Tibial artery (tissue), 4 donors: ENCODE measurements around the gene TMEM59.

Experiments
- DNase-seq, 2 donors: peaks; one replicate each; pipeline ENCODE4 v3.0.0-alpha.2; 2019
- H3K27ac ChIP-seq, 2 donors: fragments of 200-600 bp; sonication (generic) in 1 of 2; 1 replicate in 1 of 2; 2 replicates in 1 of 2; pipeline ENCODE4 v1.5.1; 2018 to 2019; ENCODE audit warnings: mild to moderate bottlenecking in 1 of 2
- H3K27me3 ChIP-seq, 2 donors: fragments of 200-600 bp; sonication (generic) in 1 of 2; one replicate each; pipeline versions ENCODE4 v1.5.1 to v1.6.0; 2016 to 2019
- H3K36me3 ChIP-seq, 3 donors: fragments of 200-600 bp; sonication (generic) in 2 of 3; one replicate each; pipeline ENCODE4 v1.5.1; 2016 to 2019; ENCODE audit warnings: mild to moderate bottlenecking in 2 of 3
- H3K4me1 ChIP-seq, 4 donors: fragments of 200-600 bp; sonication (generic) in 2 of 4; 1 replicate in 3 of 4; 2 replicates in 1 of 4; pipeline ENCODE4 v1.5.1; 2016 to 2019
- H3K4me3 ChIP-seq, 2 donors: fragments of 200-600 bp; sonication (generic) in 1 of 2; 1 replicate in 1 of 2; 2 replicates in 1 of 2; pipeline ENCODE4 v1.5.1; 2018 to 2019; ENCODE audit warnings: mild to moderate bottlenecking in 2 of 2
- H3K9me3 ChIP-seq, 3 donors: fragments of 200-600 bp; sonication (generic) in 1 of 3; one replicate each; pipeline ENCODE4 v1.5.1; 2016 to 2019
- intact Hi-C: fragments of 100-400 bp; cut with DNase I; formaldehyde crosslinking; loops from one replicate; pipeline ENCODE4 v1.15.0; 2023; ENCODE audit warnings: low total_unique reads
- TF ChIP-seq, protein P1 (sequence below), 2 experiments: fragments of 200-600 bp in 1 of 2; fragments of 450-650 bp in 1 of 2; IDR thresholded peaks; one replicate each; pipeline ENCODE4 v1.5.1; 2017 to 2019; ENCODE audit warnings: antibody characterized with exemption in 2 of 2, mild to moderate bottlenecking in 1 of 2, moderate library complexity in 1 of 2

The TMEM59 gene

DNA sequence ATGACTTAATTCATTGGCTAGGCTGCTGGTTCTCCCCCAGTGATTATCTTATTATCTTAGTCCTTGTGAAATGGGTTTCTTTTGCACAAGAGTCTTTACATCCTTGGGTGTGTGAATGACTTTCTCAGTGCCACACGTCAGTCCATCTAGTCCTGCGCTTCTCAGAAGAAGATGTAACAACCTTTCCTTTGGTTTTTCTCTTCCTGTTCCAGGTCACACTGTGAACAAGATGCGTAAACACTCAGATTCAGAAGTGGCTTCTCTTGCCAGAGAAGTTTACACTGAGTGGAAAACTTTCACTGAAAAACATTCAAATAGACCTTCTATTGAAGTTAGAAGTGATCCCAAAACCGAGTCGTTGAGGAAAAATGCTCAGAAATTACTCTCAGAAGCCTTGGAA lies 35.4 kb upstream of the TMEM59 start:
- intact Hi-C loops, result no loop called here
- Histone ChIP-seq H3K36me3 (peaks cover 0 to 5% (median 5%) of the 10 kb centered on the region in 3 donors), H3K27ac (no peak overlapping the region), H3K9me3 (no peaks in the 10 kb centered on the region), H3K4me1 (no peaks in the 10 kb centered on the region), H3K27me3 (no peaks in the 10 kb centered on the region), H3K4me3 (no peak overlapping the region)
- TF ChIP-seq, protein P1, sequence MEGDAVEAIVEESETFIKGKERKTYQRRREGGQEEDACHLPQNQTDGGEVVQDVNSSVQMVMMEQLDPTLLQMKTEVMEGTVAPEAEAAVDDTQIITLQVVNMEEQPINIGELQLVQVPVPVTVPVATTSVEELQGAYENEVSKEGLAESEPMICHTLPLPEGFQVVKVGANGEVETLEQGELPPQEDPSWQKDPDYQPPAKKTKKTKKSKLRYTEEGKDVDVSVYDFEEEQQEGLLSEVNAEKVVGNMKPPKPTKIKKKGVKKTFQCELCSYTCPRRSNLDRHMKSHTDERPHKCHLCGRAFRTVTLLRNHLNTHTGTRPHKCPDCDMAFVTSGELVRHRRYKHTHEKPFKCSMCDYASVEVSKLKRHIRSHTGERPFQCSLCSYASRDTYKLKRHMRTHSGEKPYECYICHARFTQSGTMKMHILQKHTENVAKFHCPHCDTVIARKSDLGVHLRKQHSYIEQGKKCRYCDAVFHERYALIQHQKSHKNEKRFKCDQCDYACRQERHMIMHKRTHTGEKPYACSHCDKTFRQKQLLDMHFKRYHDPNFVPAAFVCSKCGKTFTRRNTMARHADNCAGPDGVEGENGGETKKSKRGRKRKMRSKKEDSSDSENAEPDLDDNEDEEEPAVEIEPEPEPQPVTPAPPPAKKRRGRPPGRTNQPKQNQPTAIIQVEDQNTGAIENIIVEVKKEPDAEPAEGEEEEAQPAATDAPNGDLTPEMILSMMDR (IDR thresholded peaks at IDR 0.05), result no peak
- DNase-seq, result no peak

DNA sequence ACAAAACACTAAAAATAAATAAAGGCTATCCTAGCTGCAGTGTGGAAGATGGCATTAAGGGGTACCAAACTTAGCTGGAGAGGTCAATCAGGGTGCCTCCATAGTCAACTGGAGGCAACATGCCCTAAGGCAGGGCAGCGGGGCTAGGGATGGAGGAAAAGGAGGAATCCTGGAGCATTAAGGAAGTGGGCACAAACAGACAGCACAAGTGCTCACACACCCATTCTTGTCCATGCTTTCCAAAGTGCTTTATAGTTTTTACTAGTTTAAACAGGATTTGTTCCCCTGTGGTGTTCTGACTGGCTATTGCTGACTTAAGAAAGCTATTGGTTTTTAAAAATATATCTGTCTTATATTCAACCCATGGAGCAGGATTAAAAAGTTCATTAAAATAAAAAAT lies 33.8 kb upstream of the TMEM59 start:
- intact Hi-C loops, result no loop called here
- Histone ChIP-seq H3K27me3 (no peaks in the 10 kb centered on the region), H3K4me3 (no peak overlapping the region), H3K27ac (no peak overlapping the region), H3K4me1 (no peaks in the 10 kb centered on the region), H3K36me3 (peaks cover 0 to 5% (median 5%) of the 10 kb centered on the region in 3 donors), H3K9me3 (no peaks in the 10 kb centered on the region)
- DNase-seq, result no peak
- TF ChIP-seq, protein P1 (IDR thresholded peaks at IDR 0.05), result no peak

GRCh38 chr1:54084794-54085193 lies 31.8 kb upstream of the TMEM59 start:
- H3K27me3 ChIP-seq, result no peaks in the 10 kb centered on the region
- TF ChIP-seq, protein P1 (IDR thresholded peaks at IDR 0.05), result no peak
- H3K4me1 ChIP-seq, result no peaks in the 10 kb centered on the region
- no peak overlapping the region for H3K27ac ChIP-seq
- DNase-seq, result no peak
- intact Hi-C loops, result no loop called here
- no peaks in the 10 kb centered on the region for H3K9me3 ChIP-seq
- no peak overlapping the region for H3K4me3 ChIP-seq
- peaks cover 0 to 5% (median 3%) of the 10 kb centered on the region in 3 donors for H3K36me3 ChIP-seq

DNA sequence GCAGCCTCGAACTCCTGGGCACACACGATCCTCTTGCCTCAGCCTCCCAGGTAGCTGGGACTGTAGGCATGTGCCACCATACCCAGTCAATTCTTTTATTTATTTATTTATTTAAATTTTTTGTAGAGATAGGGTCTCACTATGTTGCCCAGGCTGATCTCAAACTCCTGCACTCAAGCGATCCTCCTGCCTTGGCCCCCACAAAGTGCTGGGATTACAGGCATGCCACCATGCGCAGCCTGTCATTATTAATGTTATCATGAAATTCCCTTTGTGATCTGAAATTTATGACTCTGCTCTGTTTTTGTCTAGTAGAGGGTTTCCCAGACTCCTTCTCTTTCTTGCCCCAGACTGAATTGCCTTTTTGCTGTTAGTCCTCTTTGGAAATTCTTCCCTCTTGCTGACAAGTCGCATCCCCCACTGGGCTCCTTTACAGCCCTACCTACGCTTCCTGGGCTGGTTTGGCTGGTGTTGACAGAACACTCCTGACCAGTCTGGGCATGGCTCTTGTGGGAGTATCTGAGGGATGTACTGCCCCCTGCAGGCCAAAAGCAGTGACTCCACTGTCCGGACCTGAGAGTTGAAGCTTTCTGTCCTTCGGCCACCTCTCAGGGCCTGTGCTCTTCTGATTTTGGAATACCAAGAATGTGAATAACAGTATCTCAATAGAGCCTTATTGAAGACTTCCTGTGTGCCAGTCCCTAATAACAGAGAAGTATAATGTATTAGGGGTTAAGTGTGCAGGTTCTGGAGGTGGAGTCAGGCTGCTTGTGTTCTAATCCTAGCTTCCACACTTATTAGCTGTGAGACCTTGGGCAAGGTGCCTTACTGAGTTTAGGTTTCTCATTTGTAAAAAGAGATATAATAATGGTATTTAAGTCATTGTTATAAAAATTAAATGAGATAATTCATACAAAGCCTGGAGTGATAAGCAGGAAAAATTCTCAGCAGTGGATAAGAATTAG lies 28.6 kb upstream of the TMEM59 start:
- no peak overlapping the region for H3K4me3 ChIP-seq
- no peaks in the 10 kb centered on the region for H3K27me3 ChIP-seq
- intact Hi-C loops, result no loop called here
- H3K27ac ChIP-seq, result no peak overlapping the region
- H3K9me3 ChIP-seq, result no peaks in the 10 kb centered on the region
- H3K36me3 ChIP-seq, result peaks cover 0 to 6% (median 0%) of the 10 kb centered on the region in 3 donors
- TF ChIP-seq, protein P1 (IDR thresholded peaks at IDR 0.05), result peak; percentile 43 to 44
- peak in 1 of 2 donors; percentile 37 for DNase-seq
- no peaks in the 10 kb centered on the region for H3K4me1 ChIP-seq

DNA sequence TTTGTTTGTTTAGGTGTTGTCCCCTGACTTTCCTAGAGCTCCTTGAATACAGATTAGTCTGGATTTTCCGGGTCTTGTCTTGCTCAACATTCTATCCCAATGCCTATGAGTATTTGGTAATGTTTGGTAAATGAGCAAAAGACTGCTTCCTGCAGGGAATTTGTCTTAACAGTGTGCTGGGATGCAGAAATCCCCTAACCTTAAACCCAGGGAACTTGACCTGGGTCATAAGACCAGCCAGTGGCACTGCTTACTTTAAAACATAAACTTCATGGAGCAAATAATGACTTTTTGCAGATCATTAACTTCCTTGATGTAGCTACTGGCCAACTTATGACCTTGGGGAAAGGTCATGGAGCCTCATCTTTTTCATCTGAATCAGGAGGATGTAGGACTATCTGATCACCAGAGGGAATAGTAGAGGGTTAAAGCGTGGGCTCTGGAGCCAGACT lies 27.6 kb upstream of the TMEM59 start:
- Histone ChIP-seq H3K4me3 (no peak overlapping the region), H3K27ac (no peak overlapping the region), H3K9me3 (no peaks in the 10 kb centered on the region), H3K27me3 (no peaks in the 10 kb centered on the region), H3K4me1 (no peaks in the 10 kb centered on the region), H3K36me3 (peaks cover 0 to 6% (median 0%) of the 10 kb centered on the region in 3 donors)
- intact Hi-C loops, result no loop called here
- no peak for DNase-seq
- TF ChIP-seq, protein P1 (IDR thresholded peaks at IDR 0.05), result no peak
